Transverse colon (tissue), 4 donors: ENCODE data around the gene FBXO8. TPM values are rescaled to one million over a fixed set of nuclear protein-coding genes. Genes with fewer than 3 reads are reported as not detected.

Source experiments
- DNase-seq: peaks from one replicate; pipeline ENCODE4 v3.0.0-alpha.2; 2019
- H3K27ac ChIP-seq, 4 donors: fragments of 200-600 bp; sonication (generic); 2 replicates each; pipeline ENCODE4 v1.5.1; 2016 to 2018; ENCODE audit warnings: inconsistent platforms in 4 of 4
- H3K27me3 ChIP-seq: fragments of 200-600 bp; sonication (generic); 2 replicates; pipeline ENCODE4 v1.5.1; 2017; ENCODE audit warnings: inconsistent platforms
- H3K36me3 ChIP-seq, 4 donors: fragments of 200-600 bp; sonication (generic); 2 replicates each; pipeline ENCODE4 v1.5.1; 2017 to 2019; ENCODE audit warnings: inconsistent platforms in 4 of 4
- H3K4me1 ChIP-seq, 4 donors: fragments of 200-600 bp; sonication (generic); 2 replicates each; pipeline ENCODE4 v1.5.1; 2017 to 2020; ENCODE audit warnings: inconsistent platforms in 4 of 4
- H3K4me3 ChIP-seq, 4 donors: fragments of 200-600 bp; sonication (generic); 1 replicate in 1 of 4; 2 replicates in 3 of 4; pipeline versions ENCODE4 v1.5.1 to v1.6.1; 2017 to 2019; ENCODE audit warnings: inconsistent platforms in 4 of 4
- H3K9me3 ChIP-seq, 2 donors: fragments of 200-600 bp; sonication (generic); 2 replicates each; pipeline ENCODE4 v1.5.1; 2017 to 2019; ENCODE audit warnings: inconsistent platforms in 2 of 2
- EP300 ChIP-seq: sonication (generic); formaldehyde crosslinking; IDR thresholded peaks from one replicate; pipeline ENCODE4 v1.6.1; 2017; ENCODE audit warnings: antibody characterized with exemption, low read depth
- POLR2A ChIP-seq: fragments of 450-650 bp; IDR thresholded peaks from one replicate; pipeline ENCODE4 v1.6.1; 2016; ENCODE audit warnings: antibody characterized with exemption, mild to moderate bottlenecking, moderate library complexity
- POLR2AphosphoS5 ChIP-seq, 3 donors: sonication (generic); formaldehyde crosslinking; IDR thresholded peaks; one replicate each; pipeline ENCODE4 v1.6.1; 2016; ENCODE audit warnings: antibody characterized with exemption in 3 of 3
- WGBS, 2 donors: methylation state at CpG; one replicate each; pipeline ENCODE4 v1.1.5; 2018; ENCODE audit warnings: low coverage in 1 of 2; 5-methylcytosine and 5-hydroxymethylcytosine counted together
- in situ Hi-C, 4 donors: fragments of 200-750 bp; cut with MboI; loops; one replicate each; pipeline versions ENCODE4 v1.15.0 to v1.15.1; 2017; ENCODE audit warnings: low sequenced_read_pairs in 3 of 4, low pct_ligation_motif_present in 1 of 4, low pct_unique_long_range_greater_than_20kb in 1 of 4
- intact Hi-C: fragments of 100-400 bp; cut with DNase I; formaldehyde crosslinking; loops from one replicate; pipeline ENCODE4 v1.15.1; 2023; ENCODE audit warnings: low total_unique reads
- total RNA-seq, 4 donors: library from RNA; depleted of rRNA; stranded (reverse); fragments of >200 nt; gene quantifications; one replicate each; pipeline ENCODE4 v1.1.0, GENCODE V29; 2016
- TF ChIP-seq, protein P1 (sequence below), 5 experiments: fragments of 200-600 bp in 3 of 5; fragments of 450-650 bp in 2 of 5; sonication (generic) in 3 of 5; IDR thresholded peaks; 1 replicate in 2 of 5; 2 replicates in 3 of 5; pipeline ENCODE4 v1.5.1; 2016 to 2017; ENCODE audit warnings: antibody characterized with exemption in 5 of 5, inconsistent platforms in 3 of 5, mild to moderate bottlenecking in 2 of 5, moderate library complexity in 1 of 5

Gene FBXO8
- total RNA-seq, 4 donors from 2014 or later, result 30.1 to 45.3 (median 37.1) TPM

- no peak for DNase-seq
- intact Hi-C loops, result no loop called here
- TF ChIP-seq POLR2A, result no peak
- TF ChIP-seq EP300, result no peak
- TF ChIP-seq POLR2AphosphoS5 (IDR thresholded peaks at IDR 0.05), result no peak
- TF ChIP-seq, protein P1, sequence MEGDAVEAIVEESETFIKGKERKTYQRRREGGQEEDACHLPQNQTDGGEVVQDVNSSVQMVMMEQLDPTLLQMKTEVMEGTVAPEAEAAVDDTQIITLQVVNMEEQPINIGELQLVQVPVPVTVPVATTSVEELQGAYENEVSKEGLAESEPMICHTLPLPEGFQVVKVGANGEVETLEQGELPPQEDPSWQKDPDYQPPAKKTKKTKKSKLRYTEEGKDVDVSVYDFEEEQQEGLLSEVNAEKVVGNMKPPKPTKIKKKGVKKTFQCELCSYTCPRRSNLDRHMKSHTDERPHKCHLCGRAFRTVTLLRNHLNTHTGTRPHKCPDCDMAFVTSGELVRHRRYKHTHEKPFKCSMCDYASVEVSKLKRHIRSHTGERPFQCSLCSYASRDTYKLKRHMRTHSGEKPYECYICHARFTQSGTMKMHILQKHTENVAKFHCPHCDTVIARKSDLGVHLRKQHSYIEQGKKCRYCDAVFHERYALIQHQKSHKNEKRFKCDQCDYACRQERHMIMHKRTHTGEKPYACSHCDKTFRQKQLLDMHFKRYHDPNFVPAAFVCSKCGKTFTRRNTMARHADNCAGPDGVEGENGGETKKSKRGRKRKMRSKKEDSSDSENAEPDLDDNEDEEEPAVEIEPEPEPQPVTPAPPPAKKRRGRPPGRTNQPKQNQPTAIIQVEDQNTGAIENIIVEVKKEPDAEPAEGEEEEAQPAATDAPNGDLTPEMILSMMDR (IDR thresholded peaks at IDR 0.05), result no peak
- WGBS, 2 donors, result 89% methylated on average over 2 of the region's 2 CpGs; no CpG with 5 or more reads in 1 of the 2 donors
- peaks cover 4 to 17% (median 7%) of the 10 kb centered on the region in 4 donors for H3K4me1 ChIP-seq
- H3K27me3 ChIP-seq, result no peaks in the 10 kb centered on the region
- in situ Hi-C loops, result no loop called here
- H3K9me3 ChIP-seq, result no peaks in the 10 kb centered on the region
- no peak overlapping the region for H3K4me3 ChIP-seq
- no peak overlapping the region for H3K27ac ChIP-seq
- H3K36me3 ChIP-seq, result no peaks in the 10 kb centered on the region
Measured at GRCh38 chr4:174252412-174252811, 31.1 kb downstream of the FBXO8 start.

DNA sequence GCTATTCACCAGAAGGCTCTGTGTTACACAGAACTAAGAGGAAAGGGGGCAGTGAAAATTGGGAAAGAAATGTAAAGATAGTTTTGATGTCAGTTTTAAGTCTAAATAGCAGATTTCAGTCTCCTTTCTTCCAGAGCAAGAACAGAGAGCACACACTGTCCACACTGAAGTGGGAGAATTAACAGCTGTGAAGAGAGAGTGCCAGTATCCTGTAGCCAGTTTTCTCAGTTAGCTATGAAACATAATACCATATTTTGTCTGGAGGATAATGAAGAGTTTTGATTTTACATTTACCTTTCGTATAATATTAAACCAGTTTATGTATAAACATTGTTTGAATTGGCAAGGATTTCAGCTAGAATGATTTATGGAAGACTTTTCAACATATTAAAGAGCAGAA is 35.1 kb downstream of the FBXO8 start:
- 25 to 37% methylated on average over 1 of the region's 1 CpG for WGBS, 2 donors
- DNase-seq, result no peak
- H3K36me3 ChIP-seq, result no peaks in the 10 kb centered on the region
- H3K4me1 ChIP-seq, result peaks cover 4 to 13% (median 7%) of the 10 kb centered on the region in 4 donors
- no peak for TF ChIP-seq EP300
- TF ChIP-seq, protein P1 (IDR thresholded peaks at IDR 0.05), result no peak
- TF ChIP-seq POLR2AphosphoS5 (IDR thresholded peaks at IDR 0.05), result no peak
- TF ChIP-seq POLR2A, result no peak
- in situ Hi-C loops, result no loop called here
- intact Hi-C loops, result no loop called here
- no peak overlapping the region for H3K4me3 ChIP-seq
- H3K27ac ChIP-seq, result peak overlapping the region in 1 of 4 donors; percentile 20
- no peaks in the 10 kb centered on the region for H3K9me3 ChIP-seq
- H3K27me3 ChIP-seq, result no peaks in the 10 kb centered on the region

- peaks cover 4 to 13% (median 7%) of the 10 kb centered on the region in 4 donors for H3K4me1 ChIP-seq
- 91 to 100% methylated on average over 1 of the region's 1 CpG for WGBS, 2 donors
- intact Hi-C loops (no loop called here), in situ Hi-C loops (no loop called here)
- no peaks in the 10 kb centered on the region for H3K27me3 ChIP-seq
- no peaks in the 10 kb centered on the region for H3K9me3 ChIP-seq
- H3K36me3 ChIP-seq, result no peaks in the 10 kb centered on the region
- no peak overlapping the region for H3K27ac ChIP-seq
- H3K4me3 ChIP-seq, result no peak overlapping the region
- no peak for DNase-seq
- TF ChIP-seq EP300, result no peak
- TF ChIP-seq POLR2AphosphoS5 (IDR thresholded peaks at IDR 0.05), result no peak
- TF ChIP-seq, protein P1 (IDR thresholded peaks at IDR 0.05), result no peak
- no peak for TF ChIP-seq POLR2A
Measured at GRCh38 chr4:174245714-174246113, 37.8 kb downstream of the FBXO8 start.

DNA sequence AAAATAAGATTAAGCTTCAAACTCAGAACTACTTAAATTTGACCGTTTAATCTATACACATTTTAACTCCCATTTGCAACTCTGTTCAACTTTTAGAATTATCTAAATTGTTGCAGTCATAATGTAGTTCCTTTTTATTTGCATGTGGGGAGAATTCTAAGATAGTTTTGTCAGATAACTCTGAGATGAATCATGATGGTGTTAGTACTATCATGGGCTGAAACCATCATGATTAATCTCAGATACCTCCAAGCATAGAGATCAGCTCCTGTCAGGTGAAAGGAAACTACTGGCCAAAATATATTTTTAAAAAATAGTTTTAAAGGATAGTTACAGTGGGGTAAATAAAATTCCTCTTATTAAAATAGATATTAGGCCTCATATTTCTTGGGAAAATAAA is 39.0 kb downstream of the FBXO8 start:
- TF ChIP-seq POLR2A (no peak), POLR2AphosphoS5 (IDR thresholded peaks at IDR 0.05) (no peak), EP300 (no peak)
- TF ChIP-seq, protein P1 (IDR thresholded peaks at IDR 0.05), result no peak
- WGBS, 2 donors, result 88 to 100% methylated on average over 1 of the region's 1 CpG
- Histone ChIP-seq H3K4me1 (peaks cover 4 to 13% (median 7%) of the 10 kb centered on the region in 4 donors), H3K4me3 (no peak overlapping the region), H3K36me3 (peaks cover 0 to 7% (median 0%) of the 10 kb centered on the region in 4 donors), H3K27ac (no peak overlapping the region), H3K9me3 (no peaks in the 10 kb centered on the region), H3K27me3 (no peaks in the 10 kb centered on the region)
- intact Hi-C loops (no loop called here), in situ Hi-C loops (no loop called here)
- no peak for DNase-seq
